Breast epithelium (tissue), 4 donors: Measurements from ENCODE around the gene PLCB4. TPM values are rescaled to one million over a fixed set of nuclear protein-coding genes. Genes with fewer than 3 reads are reported as not detected.

Experiments used
- DNase-seq, 2 donors: peaks; one replicate each; pipeline ENCODE4 v3.0.0-alpha.2; 2019; ENCODE audit warnings: low spot score in 2 of 2
- H3K27ac ChIP-seq, 2 donors: fragments of 200-600 bp; sonication (generic) in 1 of 2; one replicate each; pipeline ENCODE4 v1.5.1; 2016 to 2019; ENCODE audit warnings: mild to moderate bottlenecking in 1 of 2
- H3K27me3 ChIP-seq, 2 donors: fragments of 200-600 bp; sonication (generic) in 1 of 2; one replicate each; pipeline versions ENCODE4 v1.5.1 to v1.6.0; 2017 to 2019; ENCODE audit warnings: control low read depth in 1 of 2, mild to moderate bottlenecking in 1 of 2
- H3K36me3 ChIP-seq: fragments of 200-600 bp; one replicate; pipeline ENCODE4 v1.5.1; 2019
- H3K4me1 ChIP-seq, 2 donors: fragments of 200-600 bp; sonication (generic); one replicate each; pipeline ENCODE4 v1.5.1; 2016 to 2019; ENCODE audit warnings: control low read depth in 1 of 2
- H3K4me3 ChIP-seq, 3 donors: fragments of 200-600 bp; sonication (generic); 1 replicate in 2 of 3; 2 replicates in 1 of 3; pipeline ENCODE4 v1.5.1; 2016 to 2019; ENCODE audit warnings: mild to moderate bottlenecking in 3 of 3, moderate library complexity in 2 of 3
- H3K9me3 ChIP-seq, 2 donors: fragments of 200-600 bp; sonication (generic) in 1 of 2; one replicate each; pipeline ENCODE4 v1.5.1; 2016 to 2019; ENCODE audit warnings: control low read depth in 1 of 2
- CTCF ChIP-seq, 3 donors: fragments of 450-650 bp; IDR thresholded peaks; one replicate each; pipeline ENCODE4 v1.5.1; 2016 to 2017; ENCODE audit warnings: antibody characterized with exemption in 3 of 3, mild to moderate bottlenecking in 3 of 3, moderate library complexity in 3 of 3
- POLR2A ChIP-seq: fragments of 450-650 bp; IDR thresholded peaks from one replicate; pipeline ENCODE4 v1.6.1; 2016; ENCODE audit warnings: antibody characterized with exemption, mild to moderate bottlenecking, moderate library complexity
- POLR2AphosphoS5 ChIP-seq, 3 donors: sonication (generic); formaldehyde crosslinking; IDR thresholded peaks; one replicate each; pipeline ENCODE4 v1.6.1; 2017; ENCODE audit warnings: antibody characterized with exemption in 3 of 3
- intact Hi-C: fragments of 100-400 bp; cut with DNase I; formaldehyde crosslinking; loops from one replicate; pipeline ENCODE4 v1.15.1; 2023; ENCODE audit warnings: low total_unique reads
- total RNA-seq, 3 donors: library from RNA; depleted of rRNA; stranded (reverse); fragments of >200 nt; gene quantifications; one replicate each; pipeline ENCODE4 v1.1.0, GENCODE V29; 2016

PLCB4 gene
- total RNA-seq, 3 donors from 2014 or later: 9.4 to 17.7 (median 13.0) TPM

- no peak for DNase-seq
- no peak for TF ChIP-seq POLR2A
- no peak for TF ChIP-seq POLR2AphosphoS5 (IDR thresholded peaks at IDR 0.05)
- TF ChIP-seq CTCF (IDR thresholded peaks at IDR 0.05): no peak
- Histone ChIP-seq H3K27me3 (no peaks in the 10 kb centered on the region), H3K27ac (no peak overlapping the region), H3K4me1 (no peaks in the 10 kb centered on the region), H3K4me3 (no peak overlapping the region), H3K9me3 (no peaks in the 10 kb centered on the region), H3K36me3 (no peaks in the 10 kb centered on the region)
- intact Hi-C loops: no loop called here
Observed at GRCh38 chr20:9348316-9348715, 279.4 kb downstream of the PLCB4 start.

- no peaks in the 10 kb centered on the region for H3K27me3 ChIP-seq
- no peak overlapping the region for H3K27ac ChIP-seq
- no peak for DNase-seq
- intact Hi-C loops: no loop called here
- no peaks in the 10 kb centered on the region for H3K36me3 ChIP-seq
- H3K4me3 ChIP-seq: no peak overlapping the region
- no peaks in the 10 kb centered on the region for H3K9me3 ChIP-seq
- H3K4me1 ChIP-seq: no peaks in the 10 kb centered on the region
- no peak for TF ChIP-seq POLR2A
- TF ChIP-seq POLR2AphosphoS5 (IDR thresholded peaks at IDR 0.05): no peak
- TF ChIP-seq CTCF (IDR thresholded peaks at IDR 0.05): no peak
Observed at GRCh38 chr20:9348747-9349146, 279.9 kb downstream of the PLCB4 start.

- H3K27ac ChIP-seq: no peak overlapping the region
- DNase-seq: no peak
- no peak overlapping the region for H3K4me3 ChIP-seq
- intact Hi-C loops: no loop called here
- no peaks in the 10 kb centered on the region for H3K27me3 ChIP-seq
- H3K36me3 ChIP-seq: no peaks in the 10 kb centered on the region
- TF ChIP-seq POLR2AphosphoS5 (IDR thresholded peaks at IDR 0.05) (no peak), CTCF (IDR thresholded peaks at IDR 0.05) (no peak), POLR2A (no peak)
- no peaks in the 10 kb centered on the region for H3K9me3 ChIP-seq
- no peaks in the 10 kb centered on the region for H3K4me1 ChIP-seq
Observed at GRCh38 chr20:9349249-9349648, 280.4 kb downstream of the PLCB4 start.

GRCh38 chr20:9352739-9353138, 283.9 kb downstream of the PLCB4 start:
- no peaks in the 10 kb centered on the region for H3K36me3 ChIP-seq
- intact Hi-C loops: loop anchor here (2.0 to 10.0 kb wide), 2 partner anchors 38 to 578 kb away; no protein-coding TSS in a partner anchor
- no peak overlapping the region for H3K27ac ChIP-seq
- no peaks in the 10 kb centered on the region for H3K27me3 ChIP-seq
- H3K4me1 ChIP-seq: no peaks in the 10 kb centered on the region
- TF ChIP-seq POLR2A (no peak), CTCF (IDR thresholded peaks at IDR 0.05) (no peak), POLR2AphosphoS5 (IDR thresholded peaks at IDR 0.05) (no peak)
- DNase-seq: no peak
- H3K9me3 ChIP-seq: no peaks in the 10 kb centered on the region
- no peak overlapping the region for H3K4me3 ChIP-seq

GRCh38 chr20:9353180-9353915, 284.5 kb downstream of the PLCB4 start:
- intact Hi-C loops: loop anchor here (2.0 to 10.0 kb wide), 2 partner anchors 37 to 579 kb away; no protein-coding TSS in a partner anchor
- H3K36me3 ChIP-seq: no peaks in the 10 kb centered on the region
- H3K4me1 ChIP-seq: no peaks in the 10 kb centered on the region
- TF ChIP-seq CTCF (IDR thresholded peaks at IDR 0.05) (no peak), POLR2AphosphoS5 (IDR thresholded peaks at IDR 0.05) (no peak), POLR2A (no peak)
- no peak for DNase-seq
- H3K4me3 ChIP-seq: no peak overlapping the region
- H3K9me3 ChIP-seq: no peaks in the 10 kb centered on the region
- peak overlapping the region in 1 of 2 donors; percentile 19 for H3K27ac ChIP-seq
- H3K27me3 ChIP-seq: no peaks in the 10 kb centered on the region
